Measurements from ENCODE around the gene PRRG2. TPM values are rescaled to one million over a fixed set of nuclear protein-coding genes. Genes with fewer than 3 reads are reported as not detected.
A peak's percentile ranks its signal among the peaks of the same experiment; 100 is the strongest.
"Not testable (repeated sequence)": the region's sequence is repeated elsewhere in the genome, so short reads cannot be mapped to it uniquely, and the experiment has no call there.

PRRG2 gene
- total RNA-seq, 1 donor from 2014 or later: 7.5 TPM

DNA sequence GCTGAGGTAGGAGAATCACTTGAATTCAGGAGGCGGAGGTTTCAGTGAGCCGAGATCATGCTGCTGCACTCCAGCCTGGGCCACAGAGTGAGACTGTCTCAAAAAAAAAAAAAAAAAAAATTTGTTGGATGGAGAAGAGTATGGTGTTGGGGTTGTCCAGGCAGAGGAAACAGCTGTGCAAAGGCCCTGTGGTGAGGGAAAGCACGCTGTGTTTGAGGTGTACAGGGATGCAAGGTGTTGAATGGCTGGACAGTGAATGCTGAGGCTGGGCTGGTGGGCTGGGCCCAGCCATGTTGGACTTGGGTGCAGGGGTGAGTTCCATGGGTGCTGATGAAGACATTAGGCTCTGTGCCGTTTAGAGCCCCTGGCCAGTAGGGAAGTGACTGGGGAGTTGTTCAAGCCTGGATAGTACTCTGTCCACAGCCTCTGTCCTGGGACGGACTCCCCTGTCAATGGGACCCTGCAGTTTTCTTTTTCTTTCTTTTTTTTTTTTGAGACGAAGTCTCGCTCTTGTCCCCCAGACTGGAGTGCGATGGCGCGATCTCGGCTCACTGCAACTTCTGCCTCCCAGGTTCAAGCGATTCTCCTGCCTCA is 28.5 kb downstream of the PRRG2 start:
- no peak for DNase-seq

DNA sequence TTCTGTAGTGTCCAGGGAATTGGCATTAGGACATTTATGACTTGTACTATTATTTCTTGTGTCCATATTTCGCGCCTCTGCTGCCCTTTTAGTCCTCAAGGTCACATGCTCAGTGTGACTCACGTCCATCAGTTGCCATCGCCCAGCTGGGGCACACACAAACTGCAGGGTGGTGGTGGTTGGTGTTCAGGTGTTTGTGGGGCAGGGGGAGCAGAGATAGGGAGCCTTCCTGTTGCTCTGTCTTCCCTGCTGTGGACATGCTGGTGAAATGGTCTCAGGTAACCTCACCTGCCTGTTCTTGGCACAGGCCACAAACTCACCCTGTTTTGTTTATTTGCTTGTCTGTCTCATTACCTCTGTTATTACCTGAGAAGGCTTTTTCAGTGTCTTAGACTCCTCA is 32.3 kb downstream of the PRRG2 start:
- DNase-seq: peak; percentile 74

GRCh38 chr19:49614096-49614833 is 33.1 kb downstream of the PRRG2 start:
- peak; percentile 90 for DNase-seq

DNA sequence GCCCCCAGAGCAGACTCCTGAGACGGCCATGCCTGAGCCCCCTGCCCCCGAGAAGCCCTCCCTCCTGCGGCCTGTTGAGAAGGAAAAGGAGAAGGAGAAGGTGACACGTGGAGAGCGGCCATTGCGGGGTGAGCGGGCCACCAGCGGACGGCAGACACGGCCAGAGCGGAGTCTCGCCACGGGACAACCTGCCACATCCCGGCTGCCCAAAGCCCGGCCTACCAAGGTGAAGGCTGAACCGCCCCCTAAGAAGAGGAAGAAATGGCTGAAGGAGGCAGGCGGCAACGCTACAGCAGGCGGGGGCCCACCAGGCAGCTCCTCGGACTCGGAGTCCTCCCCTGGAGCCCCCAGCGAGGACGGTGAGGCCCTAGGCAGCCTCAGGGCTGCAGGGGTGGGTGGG is 34.7 kb downstream of the PRRG2 start:
- no peak for DNase-seq

- DNase-seq: no peak
Measured at GRCh38 chr19:49616532-49616931, 35.4 kb downstream of the PRRG2 start.

GRCh38 chr19:49616945-49617344 is 35.8 kb downstream of the PRRG2 start:
- no peak for DNase-seq

DNA sequence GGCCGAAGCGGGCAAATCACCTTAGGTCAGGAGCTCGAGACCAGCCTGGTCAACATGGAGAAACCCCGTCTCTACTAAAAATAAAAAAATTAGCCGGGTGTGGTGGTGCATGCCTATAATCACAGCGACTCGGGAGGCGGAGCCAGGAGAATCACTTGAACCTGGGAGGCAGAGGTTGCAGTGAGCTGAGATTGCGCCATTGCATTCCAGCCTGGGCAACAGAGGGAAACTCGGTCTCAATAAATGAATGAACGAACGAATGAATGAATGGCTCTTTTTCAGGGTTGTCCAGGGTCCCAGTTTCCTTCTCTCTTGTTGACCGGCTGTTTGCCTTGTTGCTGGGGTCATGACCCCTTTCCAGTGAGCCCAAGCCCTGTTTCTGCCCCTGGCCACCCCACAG is 36.7 kb downstream of the PRRG2 start:
- DNase-seq: not testable (repeated sequence)

DNA sequence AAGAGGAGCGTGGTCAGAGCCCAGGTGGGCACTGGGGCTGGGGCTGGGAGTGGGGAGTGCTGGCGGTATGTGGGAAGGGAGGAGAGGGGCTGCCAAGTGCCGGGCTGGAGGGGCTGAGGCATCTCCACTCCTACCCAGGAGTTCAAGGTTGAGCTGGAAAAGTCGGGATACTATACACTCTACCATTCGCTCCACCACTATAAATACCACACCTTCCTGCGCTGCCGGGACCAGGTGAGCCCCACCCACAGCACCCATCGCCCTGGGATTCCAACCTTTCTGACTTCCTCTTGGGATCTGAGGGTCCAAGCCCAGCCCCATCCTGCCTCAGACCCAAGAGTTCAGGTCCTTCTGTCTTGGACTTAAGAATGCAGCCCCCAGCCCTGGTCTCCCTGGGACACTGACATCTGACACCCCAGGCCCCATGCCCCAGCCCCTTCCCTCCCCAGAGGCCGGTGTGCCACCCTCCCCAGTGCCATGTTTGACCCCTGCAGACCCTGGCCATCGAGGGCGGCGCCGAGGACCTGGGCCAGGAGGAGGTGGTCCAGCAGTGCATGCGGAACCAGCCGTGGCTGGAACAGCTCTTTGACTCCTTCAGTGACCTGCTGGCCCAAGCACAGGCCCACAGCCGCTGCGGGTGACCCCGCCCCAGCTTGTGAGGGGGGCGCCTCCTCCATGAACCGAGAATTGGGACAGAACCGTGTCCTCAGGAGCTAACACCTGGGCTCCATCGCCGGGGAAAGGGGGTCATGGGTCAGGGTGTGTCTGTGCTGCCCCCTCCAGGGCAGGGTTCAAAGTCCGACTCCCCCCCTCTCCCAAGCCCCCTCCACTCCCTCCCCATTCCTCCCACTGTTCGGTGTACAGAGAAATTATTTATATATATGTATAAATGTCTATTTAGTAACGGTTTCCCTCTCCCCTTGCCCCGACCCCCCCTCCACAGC is 44.1 kb downstream of the PRRG2 start:
- DNase-seq: no peak

- DNase-seq: no peak
Measured at GRCh38 chr19:49626226-49626625, 45.1 kb downstream of the PRRG2 start.

- no peak for DNase-seq
Measured at GRCh38 chr19:49629659-49630058, 48.5 kb downstream of the PRRG2 start.

GRCh38 chr19:49631014-49631588 is 50.0 kb downstream of the PRRG2 start:
- peak; percentile 57 for DNase-seq

DNA sequence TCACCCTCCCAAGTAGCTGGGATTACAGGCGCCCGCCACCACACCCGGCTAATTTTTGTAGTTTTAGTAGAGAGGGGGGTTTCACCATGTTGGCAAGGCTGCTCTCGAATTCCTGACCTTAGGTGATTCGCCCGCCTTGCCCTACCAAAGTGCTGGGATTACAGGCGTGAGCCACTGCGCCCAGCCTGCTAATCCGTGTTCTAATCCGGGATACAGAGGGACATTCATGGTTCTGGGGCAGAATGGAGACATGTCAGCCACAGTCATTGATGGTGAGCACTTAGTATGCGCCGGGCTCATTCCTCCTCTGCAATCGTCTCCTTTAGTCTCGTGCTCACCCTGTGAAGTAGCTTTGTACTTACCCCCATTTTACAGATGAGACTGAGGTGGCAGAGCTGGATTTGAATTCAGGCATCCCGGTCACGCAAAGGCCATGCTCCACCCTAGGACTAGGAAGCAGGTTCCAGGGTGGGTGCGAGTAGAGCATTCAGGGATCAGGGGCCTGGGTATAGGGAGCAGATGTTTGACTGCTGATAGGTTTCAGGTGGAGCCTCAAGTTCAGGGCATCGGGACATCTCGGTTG is 50.6 kb downstream of the PRRG2 start:
- DNase-seq: no peak

- no peak for DNase-seq
Measured at GRCh38 chr19:49632576-49632975, 51.5 kb downstream of the PRRG2 start.

DNA sequence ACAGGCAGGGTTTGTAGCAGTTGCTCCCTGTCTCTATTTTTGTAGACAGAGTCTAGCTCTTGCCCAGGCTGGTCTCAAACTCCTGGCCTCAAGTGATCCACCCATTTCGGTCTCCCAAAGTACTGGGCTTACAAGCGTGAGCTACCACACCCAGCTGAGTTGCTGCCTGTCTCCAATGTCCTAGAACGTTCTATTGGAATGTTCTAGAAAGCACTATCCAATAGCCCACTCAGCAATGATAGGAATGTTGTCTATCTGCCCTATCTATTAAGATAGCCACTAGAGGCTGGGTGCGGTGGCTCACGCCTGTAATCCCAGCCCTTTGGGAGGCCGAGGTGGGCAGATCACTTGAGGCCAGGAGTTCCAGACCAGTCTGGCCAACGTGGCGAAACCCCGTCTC is 52.2 kb downstream of the PRRG2 start:
- not testable (repeated sequence) for DNase-seq

GRCh38 chr19:49635530-49636232 is 54.6 kb downstream of the PRRG2 start:
- DNase-seq: peak; percentile 40

GRCh38 chr19:49636233-49636932 is 55.3 kb downstream of the PRRG2 start:
- DNase-seq: no peak

DNA sequence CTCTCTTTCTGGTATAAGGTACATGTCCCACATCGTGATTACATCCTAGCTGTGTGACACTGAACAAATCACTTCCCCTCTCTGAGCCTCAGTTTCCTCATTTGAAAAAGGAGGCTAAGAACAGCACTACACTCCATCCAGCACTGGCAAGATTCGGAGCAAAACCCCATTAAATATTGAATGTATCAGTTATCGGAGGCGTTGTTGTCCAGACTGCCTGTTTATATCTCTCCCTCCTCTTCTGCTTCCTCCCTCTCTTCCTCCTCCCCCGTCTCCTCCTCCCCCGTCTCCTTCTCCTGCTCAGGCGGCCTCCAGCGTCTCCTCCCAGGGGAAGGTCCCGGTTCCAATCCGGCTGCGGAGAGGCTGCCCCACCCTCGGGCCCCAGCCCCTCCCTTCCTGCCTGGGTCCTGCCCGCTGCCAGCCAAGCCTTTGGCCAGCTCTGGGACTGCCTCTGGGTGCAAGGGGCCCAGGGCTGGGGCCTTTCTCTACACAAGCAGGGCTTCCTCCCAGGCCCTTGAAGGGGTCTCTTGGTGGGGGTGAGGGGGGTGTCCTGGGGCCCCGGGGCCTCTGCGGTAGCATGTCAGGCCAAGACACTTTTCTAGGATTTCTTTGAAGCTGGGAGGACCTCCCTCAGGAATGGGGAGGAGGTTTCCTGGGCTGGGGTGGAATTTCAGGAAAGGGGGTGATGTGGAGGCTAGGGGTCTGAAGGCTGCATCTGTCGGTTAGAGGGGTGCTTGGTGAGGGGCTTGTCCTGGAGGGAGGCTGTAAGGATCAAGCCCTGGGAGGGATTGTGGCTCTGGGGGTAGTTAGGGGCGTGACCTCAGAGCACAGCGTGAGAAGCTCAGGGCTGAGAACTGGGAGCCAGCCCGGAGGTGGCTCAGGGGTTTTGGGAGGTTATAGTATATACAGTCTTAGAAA is 57.0 kb downstream of the PRRG2 start:
- DNase-seq: peak; percentile 51

DNA sequence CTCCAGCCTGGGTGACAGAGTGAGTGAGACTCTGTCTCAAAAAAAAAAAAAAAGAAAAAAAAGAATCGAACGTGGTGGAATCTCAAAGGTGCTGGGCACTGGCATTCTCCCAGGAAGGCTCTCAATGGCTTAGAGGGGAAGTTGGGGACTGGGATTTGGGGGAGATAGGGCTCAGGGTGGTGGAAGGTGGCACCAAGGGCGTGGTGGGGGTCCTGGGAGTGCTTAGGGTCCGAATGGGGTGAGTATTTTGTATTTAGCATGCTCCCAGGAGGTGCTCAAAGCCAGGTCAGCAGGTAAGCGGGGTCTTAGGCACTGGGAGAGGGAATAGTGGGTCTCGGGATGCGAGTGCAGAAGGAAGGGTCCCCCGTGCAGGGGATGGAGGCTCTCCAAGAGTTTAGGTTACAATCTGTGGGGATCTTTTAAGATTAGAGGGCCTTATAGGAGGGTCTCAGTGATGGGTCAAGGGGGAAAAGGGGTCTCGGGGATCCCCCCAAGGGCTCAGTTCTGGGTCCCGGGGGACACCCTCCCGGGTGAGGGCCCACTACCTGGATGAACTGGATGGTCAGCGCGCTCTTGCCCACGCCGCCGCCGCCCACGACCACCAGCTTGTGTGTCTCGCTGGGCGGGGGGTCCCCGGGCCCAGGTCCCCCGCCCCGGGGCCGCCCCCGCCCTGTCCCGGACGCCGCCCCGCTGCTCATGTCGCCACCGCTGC is 58.4 kb downstream of the PRRG2 start:
- no peak for DNase-seq

DNA sequence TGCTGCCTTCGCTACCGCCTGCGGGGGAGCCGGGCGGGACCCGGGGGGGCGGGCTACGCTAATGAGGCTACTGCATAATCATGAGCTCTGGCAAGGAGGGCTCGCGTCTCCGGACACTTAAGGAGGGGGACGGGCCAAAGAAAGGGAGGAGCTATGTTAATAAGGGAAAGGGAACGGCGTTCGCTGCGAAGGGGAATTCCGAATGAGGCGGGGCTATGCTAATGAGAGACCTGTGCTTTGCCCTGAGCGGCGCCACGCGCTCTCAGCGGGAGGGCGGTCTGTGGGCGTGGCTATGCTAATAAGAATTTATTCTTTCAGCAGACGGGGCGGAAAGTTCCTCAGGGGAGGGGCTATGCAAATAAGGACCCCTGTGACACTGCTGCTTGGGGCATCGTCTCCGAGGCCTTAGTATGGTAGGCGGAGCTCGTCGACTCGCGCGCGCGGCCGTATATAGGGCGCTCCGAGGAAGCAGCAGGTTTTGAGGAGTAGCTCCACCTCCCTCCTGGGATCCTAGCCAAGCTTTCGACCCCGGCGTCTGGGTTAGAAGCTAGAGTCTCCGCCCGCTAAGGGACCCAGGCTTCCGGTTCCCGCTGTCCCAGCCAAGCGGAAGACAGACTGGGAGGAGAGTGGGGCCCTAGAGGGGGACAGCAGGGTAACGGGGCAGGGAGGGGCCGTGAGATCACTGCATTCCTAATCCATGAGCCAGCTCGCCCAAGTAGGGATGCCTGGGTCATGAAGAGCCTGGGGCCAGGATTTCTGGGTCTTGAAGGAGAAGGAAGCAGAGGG is 59.2 kb downstream of the PRRG2 start, which contains the start of gene RRAS:
Gene RRAS (minus strand): TSS at position 31 of the 786 bp plus-strand sequence. CDS start 45 bp downstream, outside the sequence.
- peak; percentile 100 for DNase-seq

Measured in dermis blood vessel endothelial cell (primary cell).